Left ventricle myocardium inferior (tissue), 1 donor: ENCODE results near the gene HCK. TPM values are rescaled to one million over a fixed set of nuclear protein-coding genes. Genes with fewer than 3 reads are reported as not detected.

Experiments
- DNase-seq: peaks from one replicate; pipeline ENCODE4 v3.0.0-alpha.2; 2020
- H3K27ac ChIP-seq: fragments of 200-600 bp; replicated peaks from 2 replicates; pipeline ENCODE4 v1.8.0; 2021
- H3K27me3 ChIP-seq: fragments of 200-600 bp; 2 replicates; pipeline ENCODE4 v1.8.0; 2021; ENCODE audit warnings: low read depth
- H3K36me3 ChIP-seq: fragments of 200-600 bp; 2 replicates; pipeline ENCODE4 v1.8.0; 2021
- H3K4me1 ChIP-seq: fragments of 200-600 bp; 2 replicates; pipeline ENCODE4 v1.8.0; 2021
- H3K4me3 ChIP-seq: fragments of 200-600 bp; 2 replicates; pipeline ENCODE4 v1.8.0; 2021; ENCODE audit warnings: mild to moderate bottlenecking, moderate library complexity
- H3K9me3 ChIP-seq: fragments of 200-600 bp; replicated peaks from 2 replicates; pipeline ENCODE4 v1.8.0; 2021
- CTCF ChIP-seq: fragments of 200-600 bp; IDR thresholded peaks from 2 replicates; pipeline ENCODE4 v1.8.0; 2021; ENCODE audit warnings: antibody characterized with exemption, mild to moderate bottlenecking, borderline replicate concordance
- intact Hi-C: fragments of 100-400 bp; cut with micrococcal nuclease; formaldehyde crosslinking; loops from one replicate; pipeline ENCODE4 v1.11.0; 2022
- total RNA-seq: library from RNA; stranded (reverse); fragmentation: NEBNext Ultra II Directional; extraction: Animal tissue kit (Norgen Biotek cat#: 25700); gene quantifications from one replicate; pipeline ENCODE4 v1.2.1, GENCODE V29; 2021
- donor health status: DM: no; HTN: yes; CAD: no; lungs with severe emphysema.

HCK gene
- total RNA-seq, 1 donor from 2014 or later, result 4.3 TPM

- no peak for DNase-seq
Observed at GRCh38 chr20:32078322-32078721, 26.3 kb downstream of the HCK start.

DNA sequence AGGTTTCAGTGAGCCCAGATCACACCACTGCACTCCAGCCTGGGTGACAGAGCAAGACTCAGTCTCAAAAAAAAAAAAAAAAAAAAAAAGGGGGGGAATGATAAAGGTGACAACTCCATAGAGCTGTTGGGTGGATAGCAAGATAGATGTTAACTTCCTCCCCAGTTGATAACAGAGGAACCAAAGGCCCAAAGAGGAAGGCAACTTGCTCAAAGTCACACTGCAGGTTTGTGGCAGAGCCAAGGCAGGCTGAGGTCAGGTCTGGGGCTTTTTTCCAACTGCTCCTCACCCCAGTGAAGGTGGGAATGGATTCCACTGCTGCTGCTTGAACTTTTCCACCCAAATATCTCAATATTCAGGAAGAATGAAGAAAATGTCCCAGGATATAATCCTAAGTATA, 26.7 kb downstream of the HCK start:
- H3K36me3 ChIP-seq, result no peaks in the 10 kb centered on the region
- H3K9me3 ChIP-seq, result no peaks in the 10 kb centered on the region
- intact Hi-C loops, result no loop called here
- H3K4me3 ChIP-seq, result no peak overlapping the region
- DNase-seq, result no peak
- TF ChIP-seq CTCF, result no peak
- H3K4me1 ChIP-seq, result no peaks in the 10 kb centered on the region
- H3K27me3 ChIP-seq, result peaks cover 54% of the 10 kb centered on the region
- no peak overlapping the region for H3K27ac ChIP-seq

More at GRCh38 chr20:32078322-32078721, 26.3 kb downstream of the HCK start:
- H3K27me3 ChIP-seq, result peaks cover 52% of the 10 kb centered on the region
- H3K36me3 ChIP-seq, result no peaks in the 10 kb centered on the region
- H3K4me1 ChIP-seq, result no peaks in the 10 kb centered on the region
- H3K4me3 ChIP-seq, result no peak overlapping the region
- intact Hi-C loops, result no loop called here
- no peak for TF ChIP-seq CTCF
- no peaks in the 10 kb centered on the region for H3K9me3 ChIP-seq
- no peak overlapping the region for H3K27ac ChIP-seq

DNA sequence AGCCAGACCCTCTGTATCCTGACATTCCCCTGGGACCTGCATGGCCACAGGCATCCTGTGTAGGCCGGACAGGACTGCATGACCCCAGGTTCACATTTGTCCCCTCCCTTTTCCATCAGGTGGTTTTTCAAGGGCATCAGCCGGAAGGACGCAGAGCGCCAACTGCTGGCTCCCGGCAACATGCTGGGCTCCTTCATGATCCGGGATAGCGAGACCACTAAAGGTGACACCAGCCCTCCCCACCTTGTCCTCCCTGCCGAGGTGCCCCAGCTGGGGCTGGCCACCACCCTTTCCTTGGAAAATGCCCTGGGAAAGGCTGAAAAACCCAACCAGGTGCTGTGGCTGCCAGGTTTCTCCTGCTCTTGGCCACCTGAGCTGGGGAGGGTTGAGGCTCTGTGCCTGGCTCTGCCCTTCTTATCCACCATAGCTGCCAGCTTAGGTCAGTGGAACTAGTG, 27.6 kb downstream of the HCK start:
- TF ChIP-seq CTCF, result no peak
- no peaks in the 10 kb centered on the region for H3K36me3 ChIP-seq
- no peak overlapping the region for H3K4me3 ChIP-seq
- peaks cover 55% of the 10 kb centered on the region for H3K27me3 ChIP-seq
- H3K27ac ChIP-seq, result no peak overlapping the region
- intact Hi-C loops, result no loop called here
- no peaks in the 10 kb centered on the region for H3K4me1 ChIP-seq
- no peaks in the 10 kb centered on the region for H3K9me3 ChIP-seq
- no peak for DNase-seq

DNA sequence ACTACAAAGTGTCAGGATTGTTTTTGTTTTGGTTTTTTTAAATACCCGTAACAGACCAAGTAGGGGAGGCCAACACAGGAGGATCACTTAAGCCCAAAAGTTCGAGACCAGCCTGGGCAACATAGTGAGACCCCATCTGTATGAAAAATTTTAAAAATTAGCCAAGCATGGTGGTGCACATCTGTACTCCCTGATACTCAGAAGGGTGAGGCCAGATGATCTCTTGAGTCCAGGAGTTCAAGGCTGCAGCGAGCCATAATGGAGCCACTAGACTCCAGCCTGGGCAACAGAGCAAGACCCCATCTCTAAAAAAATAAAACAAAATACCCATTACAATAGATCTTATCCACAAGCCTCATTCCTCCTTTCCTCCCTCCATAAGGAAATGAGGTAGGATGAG, 28.7 kb downstream of the HCK start:
- no peak overlapping the region for H3K4me3 ChIP-seq
- DNase-seq, result no peak
- peaks cover 49% of the 10 kb centered on the region for H3K27me3 ChIP-seq
- TF ChIP-seq CTCF, result no peak
- H3K9me3 ChIP-seq, result no peaks in the 10 kb centered on the region
- intact Hi-C loops, result no loop called here
- H3K36me3 ChIP-seq, result no peaks in the 10 kb centered on the region
- H3K4me1 ChIP-seq, result no peaks in the 10 kb centered on the region
- no peak overlapping the region for H3K27ac ChIP-seq

- TF ChIP-seq CTCF, result no peak
- Histone ChIP-seq H3K4me3 (no peak overlapping the region), H3K36me3 (no peaks in the 10 kb centered on the region), H3K9me3 (no peaks in the 10 kb centered on the region), H3K4me1 (no peaks in the 10 kb centered on the region), H3K27ac (no peak overlapping the region), H3K27me3 (peaks cover 39% of the 10 kb centered on the region)
- intact Hi-C loops, result no loop called here
- no peak for DNase-seq
Observed at GRCh38 chr20:32083469-32083868, 31.4 kb downstream of the HCK start.

GRCh38 chr20:32087070-32087469, 35.0 kb downstream of the HCK start:
- no peaks in the 10 kb centered on the region for H3K9me3 ChIP-seq
- H3K27ac ChIP-seq, result no peak overlapping the region
- intact Hi-C loops, result no loop called here
- peaks cover 22% of the 10 kb centered on the region for H3K27me3 ChIP-seq
- TF ChIP-seq CTCF, result no peak
- no peaks in the 10 kb centered on the region for H3K4me1 ChIP-seq
- no peak overlapping the region for H3K4me3 ChIP-seq
- no peaks in the 10 kb centered on the region for H3K36me3 ChIP-seq
- no peak for DNase-seq
